HCT116 (cell line): ENCODE measurements around the gene CEMP1. TPM values are rescaled to one million over a fixed set of nuclear protein-coding genes. Genes with fewer than 3 reads are reported as not detected.

Experiments used
- ATAC-seq: fragments of 200-7000 bp; cut with Tn5 transposase; 2 replicates; pipeline ENCODE4 v1.9.1; 2020; ENCODE audit warnings: mild to moderate bottlenecking, moderate library complexity
- BruUV-seq: library from RNA; stranded (reverse); fragments of 400-500 nt; replicated peaks from 2 replicates; lab custom pipeline; 2021; lab: Mats Ljungman, UMichigan
- CTCF ChIA-PET: fragments of 300-600 bp; sonication (Branson Sonifier 250); formaldehyde crosslinking; loops from one replicate; lab custom pipeline; 2021; ENCODE audit warnings: antibody characterized with exemption; lab: Charles Lee
- POLR2A ChIA-PET: fragments of 300-600, 350-600 bp; sonication (Branson Sonifier 250); formaldehyde crosslinking; loops from one replicate; lab custom pipeline; 2021; ENCODE audit warnings: antibody characterized with exemption; lab: Charles Lee
- RAD21 ChIA-PET, 2 experiments: fragments of 300-600 bp; sonication (Branson Sonifier 250); formaldehyde crosslinking; loops; one replicate each; lab custom pipeline; 2023; ENCODE audit warnings: low total read pairs in 2 of 2; ENCODE audit not compliant: uncharacterized antibody in 2 of 2, unreplicated experiment in 2 of 2, low non-redundant PET in 1 of 2; lab: Charles Lee
- DNase-seq: peaks from one replicate; pipeline ENCODE4 v3.0.0-alpha.2; 2010; ENCODE audit warnings: low read depth, low spot score
- H2AFZ ChIP-seq: fragments of 200-600 bp; shearing (Covaris generic), sonication (generic); 2 replicates; pipeline ENCODE4 v1.6.1; 2017; ENCODE audit warnings: low read depth, mixed run types, mixed read lengths, antibody characterized with exemption, low read length; ENCODE audit not compliant: poor library complexity, severe bottlenecking
- H3K27ac ChIP-seq: 2 replicates; pipeline ENCODE4 v1.5.1; 2012; ENCODE audit warnings: low read depth, low read length
- H3K27me3 ChIP-seq: fragments of 200-600 bp; sonication (generic); 2 replicates; pipeline ENCODE4 v1.6.1; 2016; ENCODE audit warnings: mixed run types, low read length, mixed read lengths; ENCODE audit not compliant: insufficient read depth
- H3K36me3 ChIP-seq, 2 experiments: fragments of 200-500 bp in 1 of 2; fragments of 200-600 bp in 1 of 2; sonication (Bioruptor generic) in 1 of 2; sonication (generic) in 1 of 2; 2 replicates each; pipeline versions ENCODE4 v1.5.1 to v1.6.1; 2014 to 2016; ENCODE audit warnings: low read length in 2 of 2, inconsistent platforms in 1 of 2, mixed read lengths in 1 of 2, mixed run types in 1 of 2; ENCODE audit not compliant: insufficient read depth in 2 of 2, control insufficient read depth in 1 of 2
- H3K4me1 ChIP-seq, 2 experiments: fragments of 200-600 bp in 1 of 2; sonication (generic) in 1 of 2; 2 replicates each; pipeline versions ENCODE4 v1.5.1 to v1.6.1; 2012 to 2017; ENCODE audit warnings: low read length in 2 of 2, inconsistent platforms in 1 of 2, mild to moderate bottlenecking in 1 of 2, mixed read lengths in 1 of 2, mixed run types in 1 of 2, moderate library complexity in 1 of 2; ENCODE audit not compliant: insufficient read depth in 2 of 2, control insufficient read depth in 1 of 2
- H3K4me2 ChIP-seq: fragments of 200-600 bp; sonication (generic); 2 replicates; pipeline ENCODE4 v1.6.1; 2017; ENCODE audit warnings: mixed run types, low read length, mixed read lengths
- H3K4me3 ChIP-seq, 2 experiments: fragments of 200-600 bp in 1 of 2; sonication (generic) in 1 of 2; replicated peaks in 1 of 2; 2 replicates each; pipeline ENCODE4 v1.5.1; 2011 to 2016; ENCODE audit warnings: low read length in 2 of 2, control low read depth in 1 of 2, low read depth in 1 of 2, mild to moderate bottlenecking in 1 of 2, mixed read lengths in 1 of 2, mixed run types in 1 of 2
- H3K79me2 ChIP-seq: fragments of 200-600 bp; sonication (generic); 2 replicates; pipeline ENCODE4 v1.6.1; 2017; ENCODE audit warnings: mild to moderate bottlenecking, mixed run types, low read length, moderate library complexity, mixed read lengths; ENCODE audit not compliant: insufficient read depth
- H3K9ac ChIP-seq: fragments of 200-600 bp; sonication (generic); 2 replicates; pipeline ENCODE4 v1.6.1; 2016; ENCODE audit warnings: low read length, mixed read lengths
- H3K9me2 ChIP-seq: fragments of 200-600 bp; sonication (generic), shearing (Covaris generic); 2 replicates; pipeline ENCODE4 v1.6.1; 2017; ENCODE audit warnings: mixed run types, mild to moderate bottlenecking, moderate library complexity; ENCODE audit not compliant: insufficient read depth
- H3K9me3 ChIP-seq, 2 experiments: fragments of 200-500 bp in 1 of 2; fragments of 200-600 bp in 1 of 2; sonication (Bioruptor generic) in 1 of 2; sonication (generic) in 1 of 2; 2 replicates each; pipeline ENCODE4 v1.6.1; 2014 to 2017; ENCODE audit warnings: low read length in 2 of 2, mixed read lengths in 2 of 2, inconsistent platforms in 1 of 2, low read depth in 1 of 2, mild to moderate bottlenecking in 1 of 2, mixed run types in 1 of 2, moderate library complexity in 1 of 2; ENCODE audit not compliant: control insufficient read depth in 1 of 2, insufficient read depth in 1 of 2
- H4K20me1 ChIP-seq: fragments of 200-600 bp; sonication (generic), shearing (Covaris generic); 2 replicates; pipeline ENCODE4 v1.6.1; 2017; ENCODE audit warnings: mixed run types, mild to moderate bottlenecking, moderate library complexity; ENCODE audit not compliant: insufficient read depth
- CTCF ChIP-seq, 3 experiments: fragments of 200-600 bp in 1 of 3; sonication (generic) in 1 of 3; IDR thresholded peaks in 2 of 3; conservative IDR thresholded peaks in 1 of 3; 2 replicates each; pipeline ENCODE4 v1.5.1; 2012 to 2017; ENCODE audit warnings: low read depth in 2 of 3, low read length in 2 of 3, antibody characterized with exemption in 1 of 3, borderline replicate concordance in 1 of 3, control low read depth in 1 of 3, mild to moderate bottlenecking in 1 of 3, mixed read lengths in 1 of 3, mixed run types in 1 of 3, moderate library complexity in 1 of 3; ENCODE audit not compliant: insufficient read depth in 1 of 3
- EZH2 ChIP-seq: fragments of 200-600 bp; sonication (generic); IDR thresholded peaks from 2 replicates; pipeline ENCODE4 v1.6.1; 2017; ENCODE audit warnings: antibody characterized with exemption, mixed run types
- FOSL1 ChIP-seq: IDR thresholded peaks from 2 replicates; pipeline ENCODE4 v1.6.1; 2012; ENCODE audit warnings: low read depth
- SP1 ChIP-seq: IDR thresholded peaks from 2 replicates; pipeline ENCODE4 v1.6.1; 2012; ENCODE audit warnings: low read depth
- intact Hi-C: fragments of 100-400 bp; cut with micrococcal nuclease; formaldehyde crosslinking; loops from 2 replicates; pipeline ENCODE4 v1.10.0; 2022
- total RNA-seq: library from RNA; stranded (reverse); gene quantifications from one replicate; pipeline ENCODE4 v1.2.1, GENCODE V29; 2021; ENCODE audit not compliant: unreplicated experiment

CEMP1 gene
- total RNA-seq, 1 experiment from 2014 or later = 0.32 TPM

- DNase-seq (no peak), ATAC-seq (no peak)
- no peak overlapping the region; the same call in 1 of the 2 replicates for H3K4me2 ChIP-seq
- peaks cover 3 to 12% of the 10 kb centered on the region in 2 experiments; a peak in 3 of 4 replicates for H3K4me1 ChIP-seq
- intact Hi-C loops = loop anchor here (2.0 to 10.0 kb wide), 4 partner anchors 71 to 307 kb away; partner anchors contain the start of genes ABCA3, CASKIN1 and RNPS1
- no peak overlapping the region for H3K9ac ChIP-seq
- H3K79me2 ChIP-seq = no peaks in the 10 kb centered on the region
- no peak overlapping the region for H3K4me3 ChIP-seq
- no peak overlapping the region for H2AFZ ChIP-seq
- no peaks in the 10 kb centered on the region for H4K20me1 ChIP-seq
- no peak overlapping the region for H3K27ac ChIP-seq
- peaks cover 0 to 4% of the 10 kb centered on the region in 2 experiments; a peak in 1 of 4 replicates for H3K36me3 ChIP-seq
- RAD21 ChIA-PET = interaction anchor here (0.9 kb wide), 2 partner anchors 27 to 308 kb away, joined by 3 to 6 read pairs; partner anchors contain the start of gene TBC1D24 (in 1 of the 2)
- CTCF ChIA-PET = interaction anchor here (0.7 to 1.3 kb wide), 5 partner anchors 61 to 351 kb away, joined by 3 to 15 read pairs (median 3); partner anchors contain the start of gene ECI1
- no peaks in the 10 kb centered on the region for H3K9me3 ChIP-seq
- TF ChIP-seq FOSL1 = no peak
- TF ChIP-seq CTCF (IDR thresholded peaks at IDR 0.05 in 2 of 3, conservative IDR thresholded peaks at IDR 0.05 in 1 of 3; ENCODE audit: borderline replicate concordance in 1 of 3, insufficient read depth in 1 of 3, low read depth in 2 of 3, low read length in 2 of 3) = no peak
- no peak for TF ChIP-seq EZH2
- TF ChIP-seq SP1 = no peak
- H3K9me2 ChIP-seq = no peaks in the 10 kb centered on the region
- POLR2A ChIA-PET = no interaction called here
- BruUV-seq = no TSS peak
- no peaks in the 10 kb centered on the region for H3K27me3 ChIP-seq
Observed at GRCh38 chr16:2501946-2502895, 29.0 kb downstream of the CEMP1 start.
